Measurements from ENCODE around the gene UBE2E1.
"Not testable (repeated sequence)": the region's sequence is repeated elsewhere in the genome, so short reads cannot be mapped to it uniquely, and the experiment has no call there.

UBE2E1 gene

GRCh38 chr3:23836536-23837230 is 30.9 kb downstream of the UBE2E1 start:
- in situ Hi-C loops (cut with HindIII; ENCODE audit: low sequenced_read_pairs) = no loop called here
- no peak for TF ChIP-seq CTCF (IDR thresholded peaks at IDR 0.05; ENCODE audit: low read depth, low read length)
- no peak overlapping the region for H3K4me3 ChIP-seq (ENCODE audit: low read depth, low read length)
- DNase-seq (ENCODE audit: low read depth, low spot score) = no peak

- no peak for TF ChIP-seq CTCF (IDR thresholded peaks at IDR 0.05; ENCODE audit: low read depth, low read length)
- no peak for DNase-seq (ENCODE audit: low read depth, low spot score)
- in situ Hi-C loops (cut with HindIII; ENCODE audit: low sequenced_read_pairs) = no loop called here
- no peak overlapping the region for H3K4me3 ChIP-seq (ENCODE audit: low read depth, low read length)
Observed at GRCh38 chr3:23837286-23837685, 31.5 kb downstream of the UBE2E1 start.

GRCh38 chr3:23837691-23838090 is 31.9 kb downstream of the UBE2E1 start:
- in situ Hi-C loops (cut with HindIII; ENCODE audit: low sequenced_read_pairs) = no loop called here
- TF ChIP-seq CTCF (IDR thresholded peaks at IDR 0.05; ENCODE audit: low read depth, low read length) = no peak
- H3K4me3 ChIP-seq (ENCODE audit: low read depth, low read length) = no peak overlapping the region
- DNase-seq (ENCODE audit: low read depth, low spot score) = no peak

GRCh38 chr3:23840521-23840920 is 34.8 kb downstream of the UBE2E1 start:
- TF ChIP-seq CTCF (IDR thresholded peaks at IDR 0.05; ENCODE audit: low read depth, low read length) = no peak
- in situ Hi-C loops (cut with HindIII; ENCODE audit: low sequenced_read_pairs) = no loop called here
- no peak overlapping the region for H3K4me3 ChIP-seq (ENCODE audit: low read depth, low read length)
- no peak for DNase-seq (ENCODE audit: low read depth, low spot score)

- TF ChIP-seq CTCF (IDR thresholded peaks at IDR 0.05; ENCODE audit: low read depth, low read length) = no peak
- in situ Hi-C loops (cut with HindIII; ENCODE audit: low sequenced_read_pairs) = no loop called here
- DNase-seq (ENCODE audit: low read depth, low spot score) = no peak
Observed at GRCh38 chr3:23843869-23844268, 38.1 kb downstream of the UBE2E1 start.

GRCh38 chr3:23845326-23846216 is 39.8 kb downstream of the UBE2E1 start:
- H3K4me3 ChIP-seq (ENCODE audit: low read depth, low read length) = no peak overlapping the region
- in situ Hi-C loops (cut with HindIII; ENCODE audit: low sequenced_read_pairs) = no loop called here
- no peak for TF ChIP-seq CTCF (IDR thresholded peaks at IDR 0.05; ENCODE audit: low read depth, low read length)
- no peak for DNase-seq (ENCODE audit: low read depth, low spot score)

More at GRCh38 chr3:23843869-23844268, 38.1 kb downstream of the UBE2E1 start:
- no peak overlapping the region for H3K4me3 ChIP-seq (ENCODE audit: low read depth, low read length)

GRCh38 chr3:23849462-23849861 is 43.7 kb downstream of the UBE2E1 start:
- DNase-seq (ENCODE audit: low read depth, low spot score); in situ Hi-C loops (cut with HindIII; ENCODE audit: low sequenced_read_pairs): not testable (repeated sequence)

More at GRCh38 chr3:23849462-23849861, 43.7 kb downstream of the UBE2E1 start:
- H3K4me3 ChIP-seq (ENCODE audit: low read depth, low read length) = not testable (repeated sequence)

All from astrocyte of the spinal cord (primary cell).